GM12801 (cell line): ENCODE results near the gene COA8.

Source experiments
- CTCF ChIP-seq: IDR thresholded peaks from one replicate; pipeline ENCODE4 v1.5.1; 2011; ENCODE audit warnings: control low read depth; ENCODE audit not compliant: insufficient read length; ENCODE audit errors: extremely low read depth

Gene COA8

GRCh38 chr14:103536693-103537092, 26.1 kb upstream of the COA8 start:
- TF ChIP-seq CTCF, result no peak

- TF ChIP-seq CTCF, result no peak
These were observed 25.4 kb upstream of the COA8 start for GRCh38 chr14:103537175-103537990.

- no peak for TF ChIP-seq CTCF
These were observed 24.3 kb upstream of the COA8 start for GRCh38 chr14:103538291-103539055.

GRCh38 chr14:103539056-103539825, 23.5 kb upstream of the COA8 start:
- TF ChIP-seq CTCF, result no peak

GRCh38 chr14:103540821-103541708, 21.7 kb upstream of the COA8 start:
- TF ChIP-seq CTCF, result no peak

- no peak for TF ChIP-seq CTCF
These were observed 20.8 kb upstream of the COA8 start for GRCh38 chr14:103541709-103542604.
